Measurements from ENCODE around the gene NTHL1.

NTHL1 gene

DNA sequence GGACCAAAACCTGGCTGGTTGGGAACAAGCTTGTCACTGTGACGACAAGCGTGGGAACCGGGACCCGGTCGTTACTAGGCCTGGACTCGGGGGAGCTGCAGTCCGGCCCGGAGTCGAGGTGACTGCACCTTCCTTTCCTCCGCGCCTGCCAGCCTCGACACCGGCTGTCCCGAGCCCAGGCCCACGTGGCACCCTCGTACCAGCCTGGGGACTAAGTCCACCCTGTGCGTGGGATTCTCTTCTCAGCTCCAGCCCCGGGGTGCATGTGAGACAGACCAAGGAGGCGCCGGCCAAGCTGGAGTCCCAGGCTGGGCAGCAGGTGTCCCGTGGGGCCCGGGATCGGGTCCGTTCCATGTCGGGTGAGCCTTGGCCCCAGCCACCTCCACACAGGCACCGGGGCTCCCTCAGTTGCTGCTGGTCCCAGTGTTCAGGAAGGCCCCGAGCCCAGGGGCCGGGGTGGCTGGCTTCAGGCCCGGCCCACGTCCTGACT lies 31.7 kb upstream of the NTHL1 start:
- Mint-ChIP-seq H3K4me1 (ENCODE audit: low read depth) (no peaks in the 10 kb centered on the region), H3K9me3 (no peaks in the 10 kb centered on the region)
- intact Hi-C loops (cut with micrococcal nuclease): no loop called here

DNA sequence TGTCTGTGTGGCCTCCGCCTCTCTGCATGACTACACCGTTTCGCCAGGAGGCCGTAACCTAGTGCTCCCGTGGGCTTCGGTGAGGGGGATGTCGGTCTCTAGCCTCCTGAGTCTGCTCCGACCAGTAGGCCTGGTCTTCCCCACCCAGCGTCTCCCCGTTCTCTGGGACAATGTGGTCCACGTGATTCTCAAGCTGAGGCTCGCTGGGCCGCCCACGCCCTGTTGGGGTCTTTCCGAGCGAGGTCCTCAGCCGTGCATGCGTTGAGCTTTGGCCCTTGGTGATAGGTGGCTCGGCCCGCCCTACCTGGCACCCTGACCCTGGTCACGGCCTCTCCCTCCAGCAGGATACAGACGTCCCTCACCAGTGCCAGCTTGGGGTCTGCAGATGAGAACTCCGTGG lies 31.1 kb upstream of the NTHL1 start:
- intact Hi-C loops (cut with micrococcal nuclease): no loop called here
- no peaks in the 10 kb centered on the region for H3K27me3 Mint-ChIP-seq
- H3K27ac Mint-ChIP-seq: no peak overlapping the region
- H3K4me3 Mint-ChIP-seq: no peak overlapping the region
- peaks cover 100% of the 10 kb centered on the region for H3K36me3 Mint-ChIP-seq (ENCODE audit: low read depth)
- H3K4me1 Mint-ChIP-seq (ENCODE audit: low read depth): no peaks in the 10 kb centered on the region
- H3K9me3 Mint-ChIP-seq: no peaks in the 10 kb centered on the region

More for the DNA sequence above, 31.7 kb upstream of the NTHL1 start:
- no peak overlapping the region for H3K4me3 Mint-ChIP-seq
- H3K27ac Mint-ChIP-seq: no peak overlapping the region
- H3K27me3 Mint-ChIP-seq: no peaks in the 10 kb centered on the region
- peaks cover 100% of the 10 kb centered on the region for H3K36me3 Mint-ChIP-seq (ENCODE audit: low read depth)

DNA sequence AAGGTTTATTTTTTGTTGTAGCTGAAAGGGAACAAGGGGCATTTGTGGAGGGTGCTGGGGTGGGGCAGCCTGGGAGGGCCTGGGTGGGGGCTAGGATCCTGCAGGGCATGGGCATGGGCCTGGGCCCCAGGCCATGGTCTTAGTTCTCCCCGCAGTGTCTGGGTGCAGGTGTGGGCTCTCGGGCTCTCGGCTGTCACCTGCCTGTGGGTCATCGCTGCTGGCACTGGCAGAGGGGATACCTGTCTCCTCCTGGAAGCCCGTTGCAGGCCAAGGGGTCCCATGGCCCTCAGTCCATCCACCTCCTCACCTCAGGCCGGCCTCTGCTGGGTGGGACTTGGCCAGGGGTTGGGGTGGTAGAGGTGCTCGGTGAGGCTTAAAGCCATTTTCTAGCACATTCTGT lies 30.5 kb upstream of the NTHL1 start:
- Mint-ChIP-seq H3K4me3 (no peak overlapping the region), H3K9me3 (no peaks in the 10 kb centered on the region), H3K4me1 (ENCODE audit: low read depth) (no peaks in the 10 kb centered on the region), H3K36me3 (ENCODE audit: low read depth) (peaks cover 100% of the 10 kb centered on the region), H3K27me3 (no peaks in the 10 kb centered on the region), H3K27ac (no peak overlapping the region)
- intact Hi-C loops (cut with micrococcal nuclease): no loop called here

DNA sequence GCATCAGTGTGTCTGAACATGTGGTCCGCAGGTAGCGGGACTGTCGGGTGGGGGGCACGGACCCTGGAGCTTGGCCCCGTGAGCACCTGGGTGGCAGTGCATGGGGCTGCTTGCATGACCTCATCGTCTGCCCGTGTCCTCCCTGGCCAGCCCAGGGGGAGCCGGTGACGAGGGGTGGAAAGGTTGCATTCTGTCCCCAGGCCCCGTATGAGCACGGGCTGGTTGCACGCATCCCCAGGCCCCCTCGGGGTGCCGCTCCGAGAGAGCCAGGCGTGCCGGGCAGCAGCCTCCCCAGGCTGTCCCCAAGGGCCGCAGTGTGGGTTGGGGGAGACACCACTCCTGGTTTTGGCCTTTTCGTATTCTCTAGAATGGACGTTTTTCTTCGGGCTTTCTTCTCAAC lies 30.1 kb upstream of the NTHL1 start:
- intact Hi-C loops (cut with micrococcal nuclease): no loop called here
- H3K27ac Mint-ChIP-seq: no peak overlapping the region
- H3K36me3 Mint-ChIP-seq (ENCODE audit: low read depth): peaks cover 100% of the 10 kb centered on the region
- no peaks in the 10 kb centered on the region for H3K27me3 Mint-ChIP-seq
- H3K4me3 Mint-ChIP-seq: no peak overlapping the region
- H3K9me3 Mint-ChIP-seq: no peaks in the 10 kb centered on the region
- no peaks in the 10 kb centered on the region for H3K4me1 Mint-ChIP-seq (ENCODE audit: low read depth)

DNA sequence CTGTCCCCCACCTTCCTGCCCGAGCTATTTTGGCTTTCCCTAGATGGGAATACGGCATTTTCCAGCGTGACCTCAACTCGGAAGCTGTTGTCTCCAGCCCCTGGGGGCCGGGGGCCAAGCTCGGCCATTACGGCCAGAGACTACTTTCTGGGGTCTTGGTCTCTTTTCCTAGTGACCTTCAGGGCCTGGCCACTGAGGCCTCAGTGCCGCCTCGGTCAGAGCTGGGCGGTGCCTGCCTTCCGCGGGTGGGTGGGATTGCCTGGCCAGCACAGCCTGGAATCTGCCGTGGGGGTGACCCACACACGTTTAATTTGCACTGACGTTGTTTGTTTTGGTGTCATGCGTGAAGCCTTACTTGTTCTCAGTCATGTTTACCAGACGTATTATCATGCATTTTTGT lies 29.4 kb upstream of the NTHL1 start:
- Mint-ChIP-seq H3K9me3 (no peaks in the 10 kb centered on the region), H3K4me1 (ENCODE audit: low read depth) (no peaks in the 10 kb centered on the region), H3K4me3 (no peak overlapping the region), H3K27me3 (no peaks in the 10 kb centered on the region), H3K36me3 (ENCODE audit: low read depth) (peaks cover 100% of the 10 kb centered on the region), H3K27ac (no peak overlapping the region)
- intact Hi-C loops (cut with micrococcal nuclease): no loop called here

DNA sequence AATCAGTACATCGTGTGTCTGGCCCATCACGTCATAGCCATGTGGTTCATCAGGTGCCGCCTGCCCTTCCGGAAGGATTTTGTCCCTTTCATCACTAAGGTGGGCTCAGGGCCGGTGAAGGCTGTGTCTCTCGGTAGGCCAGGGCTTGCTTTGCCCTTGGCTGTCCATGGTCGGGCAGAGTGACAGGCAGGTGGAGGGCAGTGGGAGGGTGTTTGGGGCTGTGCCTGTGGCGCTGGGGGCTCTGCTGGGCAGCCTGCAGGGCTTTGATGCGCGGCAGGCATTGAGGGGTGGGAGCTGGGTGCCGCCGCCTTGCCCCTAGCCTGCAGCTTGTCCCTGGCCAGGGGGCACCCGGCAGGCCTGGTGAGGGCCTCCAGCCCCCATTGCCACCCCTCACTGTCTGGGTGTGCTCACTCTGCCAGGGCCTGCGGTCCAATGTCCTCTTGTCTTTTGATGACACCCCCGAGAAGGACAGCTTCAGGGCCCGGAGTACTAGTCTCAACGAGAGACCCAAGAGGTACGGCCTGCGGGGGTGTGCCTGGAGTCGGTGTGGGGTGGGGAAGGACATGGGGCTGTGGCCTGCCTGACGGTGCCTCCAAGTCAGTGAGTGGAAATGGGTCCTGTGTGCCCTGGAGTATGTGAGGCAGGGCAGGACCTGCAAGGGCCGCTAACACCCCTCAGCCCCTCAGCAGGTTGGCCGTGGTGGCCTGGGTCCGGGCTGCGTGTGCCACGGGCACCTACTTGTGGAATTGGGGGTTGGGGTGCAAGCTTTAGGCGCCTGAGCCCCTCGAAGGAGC lies 28.6 kb upstream of the NTHL1 start:
- Mint-ChIP-seq H3K27ac (no peak overlapping the region), H3K9me3 (no peaks in the 10 kb centered on the region), H3K27me3 (no peaks in the 10 kb centered on the region), H3K4me3 (no peak overlapping the region), H3K4me1 (ENCODE audit: low read depth) (no peaks in the 10 kb centered on the region), H3K36me3 (ENCODE audit: low read depth) (peaks cover 100% of the 10 kb centered on the region)
- intact Hi-C loops (cut with micrococcal nuclease): no loop called here

DNA sequence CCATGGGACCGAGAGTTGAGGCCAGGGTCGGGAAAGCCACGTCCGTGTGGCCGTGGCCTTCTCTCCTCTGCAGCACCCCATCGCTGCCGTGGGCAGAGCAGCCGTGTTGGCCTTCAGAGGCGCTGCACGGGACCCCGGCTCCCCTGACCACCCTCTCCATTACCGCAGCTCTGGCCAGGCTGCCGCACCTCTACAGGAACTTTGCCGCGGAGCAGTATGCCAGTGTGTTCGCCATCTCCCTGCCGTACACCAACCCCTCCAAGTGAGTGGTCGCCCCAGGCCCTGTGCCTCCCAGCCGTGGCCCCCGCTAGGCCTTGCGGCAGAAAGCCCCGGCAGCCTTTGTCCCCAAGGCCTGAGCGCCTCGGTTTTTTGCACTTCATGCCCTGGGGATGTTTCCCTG lies 28.0 kb upstream of the NTHL1 start:
- no peak overlapping the region for H3K27ac Mint-ChIP-seq
- no peaks in the 10 kb centered on the region for H3K4me1 Mint-ChIP-seq (ENCODE audit: low read depth)
- intact Hi-C loops (cut with micrococcal nuclease): no loop called here

DNA sequence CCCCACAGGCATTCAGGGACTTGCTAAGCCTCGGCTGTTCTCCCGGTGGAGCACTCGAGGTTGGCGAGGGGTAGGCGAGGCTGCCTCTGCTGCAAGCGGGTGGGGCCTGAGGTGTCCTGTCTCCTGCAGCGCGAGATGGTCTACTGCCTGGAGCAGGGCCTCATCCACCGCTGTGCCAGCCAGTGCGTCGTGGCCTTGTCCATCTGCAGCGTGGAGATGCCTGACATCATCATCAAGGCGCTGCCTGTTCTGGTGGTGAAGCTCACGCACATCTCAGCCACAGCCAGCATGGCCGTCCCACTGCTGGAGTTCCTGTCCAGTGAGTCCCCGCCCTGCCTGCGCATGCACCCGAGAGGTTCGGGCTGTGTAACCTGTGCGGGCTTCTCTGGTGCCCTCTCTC lies 26.4 kb upstream of the NTHL1 start:
- no peak overlapping the region for H3K4me3 Mint-ChIP-seq
- peaks cover 100% of the 10 kb centered on the region for H3K36me3 Mint-ChIP-seq (ENCODE audit: low read depth)
- no peaks in the 10 kb centered on the region for H3K9me3 Mint-ChIP-seq
- H3K4me1 Mint-ChIP-seq (ENCODE audit: low read depth): no peaks in the 10 kb centered on the region
- intact Hi-C loops (cut with micrococcal nuclease): no loop called here
- no peaks in the 10 kb centered on the region for H3K27me3 Mint-ChIP-seq
- no peak overlapping the region for H3K27ac Mint-ChIP-seq

More for the DNA sequence above, 28.0 kb upstream of the NTHL1 start:
- Mint-ChIP-seq H3K36me3 (ENCODE audit: low read depth) (peaks cover 100% of the 10 kb centered on the region), H3K9me3 (no peaks in the 10 kb centered on the region), H3K4me3 (no peak overlapping the region), H3K27me3 (no peaks in the 10 kb centered on the region)

DNA sequence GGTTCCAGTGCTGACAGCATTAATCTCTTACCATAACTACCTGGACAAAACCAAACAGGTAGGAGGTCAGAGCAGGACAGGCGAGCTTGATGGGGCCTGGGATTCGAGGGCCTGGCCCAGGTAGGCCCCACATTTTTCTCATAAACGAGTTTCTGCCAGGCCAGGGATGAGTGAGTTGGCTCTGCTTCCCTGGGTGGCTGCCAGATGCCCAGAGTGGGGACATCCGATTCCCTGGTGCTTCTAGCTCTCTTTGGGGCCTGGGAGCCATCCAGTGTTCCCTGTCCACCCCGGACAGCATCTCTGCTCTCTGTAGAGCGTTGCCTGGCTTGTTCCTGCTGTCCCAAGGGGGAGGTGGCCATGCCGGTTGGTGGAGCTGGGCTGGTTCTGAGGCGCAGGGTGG lies 25.3 kb upstream of the NTHL1 start:
- intact Hi-C loops (cut with micrococcal nuclease): no loop called here
- H3K9me3 Mint-ChIP-seq: no peaks in the 10 kb centered on the region
- peaks cover 100% of the 10 kb centered on the region for H3K36me3 Mint-ChIP-seq (ENCODE audit: low read depth)
- no peaks in the 10 kb centered on the region for H3K4me1 Mint-ChIP-seq (ENCODE audit: low read depth)
- no peaks in the 10 kb centered on the region for H3K27me3 Mint-ChIP-seq
- H3K4me3 Mint-ChIP-seq: no peak overlapping the region
- no peak overlapping the region for H3K27ac Mint-ChIP-seq

DNA sequence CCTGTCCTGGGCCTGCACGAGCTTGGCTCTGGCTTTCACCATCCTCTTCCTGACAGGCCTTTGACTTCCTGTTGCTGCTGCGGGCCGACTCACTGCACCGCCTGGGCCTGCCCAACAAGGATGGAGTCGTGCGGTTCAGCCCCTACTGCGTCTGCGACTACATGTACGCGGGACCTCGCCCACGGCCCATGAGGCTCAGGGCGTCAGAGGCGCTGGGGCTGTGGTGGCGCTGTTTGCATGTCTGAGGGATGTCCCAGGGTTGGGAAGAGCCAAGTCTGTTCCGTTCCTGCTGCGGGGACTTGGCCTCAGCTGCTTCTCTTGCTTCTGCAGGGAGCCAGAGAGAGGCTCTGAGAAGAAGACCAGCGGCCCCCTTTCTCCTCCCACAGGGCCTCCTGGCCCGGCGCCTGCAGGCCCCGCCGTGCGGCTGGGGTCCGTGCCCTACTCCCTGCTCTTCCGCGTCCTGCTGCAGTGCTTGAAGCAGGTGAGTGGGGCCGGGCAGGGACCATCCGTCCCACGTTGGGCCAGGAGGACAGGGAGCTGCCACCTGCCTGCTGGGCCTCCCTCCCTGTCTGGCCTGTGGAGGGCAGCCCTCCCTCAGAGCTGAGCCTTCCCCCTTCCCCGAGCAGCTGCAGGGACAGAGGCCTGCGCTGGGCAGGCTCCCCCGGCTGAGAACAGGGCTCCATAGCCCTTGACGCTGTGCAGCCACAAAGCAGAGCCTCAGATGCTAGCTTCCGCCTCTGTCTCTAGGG lies 24.0 kb upstream of the NTHL1 start:
- no peak overlapping the region for H3K4me3 Mint-ChIP-seq
- H3K9me3 Mint-ChIP-seq: no peaks in the 10 kb centered on the region
- H3K36me3 Mint-ChIP-seq (ENCODE audit: low read depth): peaks cover 100% of the 10 kb centered on the region
- intact Hi-C loops (cut with micrococcal nuclease): no loop called here
- H3K27ac Mint-ChIP-seq: no peak overlapping the region
- no peaks in the 10 kb centered on the region for H3K4me1 Mint-ChIP-seq (ENCODE audit: low read depth)
- H3K27me3 Mint-ChIP-seq: no peaks in the 10 kb centered on the region

DNA sequence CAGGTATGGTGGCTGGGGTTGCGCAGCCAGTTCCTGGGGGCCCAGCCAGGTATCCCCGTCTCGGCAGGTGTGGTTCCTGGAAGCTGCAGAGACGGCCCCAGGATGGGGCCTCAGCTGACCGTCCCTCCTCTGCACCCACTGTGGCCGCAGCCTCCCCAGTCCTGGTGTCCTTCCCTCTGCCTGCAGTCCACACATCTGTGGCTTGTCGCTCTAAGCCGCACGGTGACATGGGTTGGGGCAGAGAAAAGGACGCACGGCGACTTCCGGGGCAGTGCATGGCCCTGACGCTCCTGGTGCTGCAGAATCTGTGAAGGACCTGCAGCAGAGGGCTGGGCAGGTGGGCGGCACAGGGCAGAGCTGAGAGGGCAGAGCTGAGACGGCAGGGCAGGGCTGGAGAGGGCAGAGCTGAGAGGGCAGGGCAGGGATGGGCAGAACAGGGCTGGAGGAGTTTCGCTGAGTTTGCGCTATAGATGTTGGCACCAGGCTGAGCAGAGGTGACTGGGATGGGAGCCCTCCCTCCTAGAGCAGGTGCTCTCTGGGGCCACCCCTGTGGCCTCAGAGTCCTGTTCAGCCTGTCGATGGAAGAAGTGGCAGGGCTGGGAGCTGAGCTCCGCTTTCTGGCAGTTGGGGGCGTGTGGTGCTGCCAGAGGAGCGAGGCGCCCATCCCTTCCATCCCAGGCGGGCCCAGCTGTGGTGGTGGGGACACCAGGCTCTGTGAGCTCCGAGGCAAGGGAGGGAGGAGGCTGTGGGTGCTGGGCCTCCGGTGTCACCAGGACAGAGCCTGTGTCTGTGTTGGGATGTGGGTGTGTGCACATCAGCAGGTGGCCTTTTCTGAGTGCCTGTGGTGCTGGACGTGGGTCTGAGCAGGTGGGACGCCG lies 23.2 kb upstream of the NTHL1 start:
- Mint-ChIP-seq H3K9me3 (no peaks in the 10 kb centered on the region), H3K27ac (peak overlapping the region; percentile 3), H3K36me3 (ENCODE audit: low read depth) (peaks cover 100% of the 10 kb centered on the region), H3K4me1 (ENCODE audit: low read depth) (no peaks in the 10 kb centered on the region), H3K4me3 (no peak overlapping the region), H3K27me3 (no peaks in the 10 kb centered on the region)
- intact Hi-C loops (cut with micrococcal nuclease): no loop called here

DNA sequence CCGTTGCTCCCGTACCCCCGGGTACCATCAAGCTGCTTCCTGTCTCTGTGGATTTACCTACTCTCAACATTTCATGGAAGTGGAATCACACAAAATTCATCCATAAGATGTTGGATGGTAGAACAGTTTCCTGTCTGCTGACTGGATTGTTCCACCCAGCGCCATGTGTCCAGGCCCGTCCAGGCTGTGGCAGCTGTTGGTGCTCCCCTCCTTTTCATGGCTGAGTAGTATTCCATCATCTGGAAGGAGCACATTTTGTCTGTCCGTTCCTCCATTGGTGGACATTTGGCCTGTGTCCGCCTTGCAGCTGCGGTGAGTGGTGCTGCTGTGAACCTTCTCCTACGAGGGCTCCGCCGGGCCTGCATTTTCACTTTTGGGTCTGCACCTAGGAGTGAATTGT lies 18.5 kb upstream of the NTHL1 start:
- H3K9me3 Mint-ChIP-seq: no peaks in the 10 kb centered on the region
- no peaks in the 10 kb centered on the region for H3K27me3 Mint-ChIP-seq
- peaks cover 100% of the 10 kb centered on the region for H3K36me3 Mint-ChIP-seq (ENCODE audit: low read depth)
- intact Hi-C loops (cut with micrococcal nuclease): no loop called here
- H3K4me1 Mint-ChIP-seq (ENCODE audit: low read depth): no peaks in the 10 kb centered on the region
- no peak overlapping the region for H3K4me3 Mint-ChIP-seq
- H3K27ac Mint-ChIP-seq: no peak overlapping the region

DNA sequence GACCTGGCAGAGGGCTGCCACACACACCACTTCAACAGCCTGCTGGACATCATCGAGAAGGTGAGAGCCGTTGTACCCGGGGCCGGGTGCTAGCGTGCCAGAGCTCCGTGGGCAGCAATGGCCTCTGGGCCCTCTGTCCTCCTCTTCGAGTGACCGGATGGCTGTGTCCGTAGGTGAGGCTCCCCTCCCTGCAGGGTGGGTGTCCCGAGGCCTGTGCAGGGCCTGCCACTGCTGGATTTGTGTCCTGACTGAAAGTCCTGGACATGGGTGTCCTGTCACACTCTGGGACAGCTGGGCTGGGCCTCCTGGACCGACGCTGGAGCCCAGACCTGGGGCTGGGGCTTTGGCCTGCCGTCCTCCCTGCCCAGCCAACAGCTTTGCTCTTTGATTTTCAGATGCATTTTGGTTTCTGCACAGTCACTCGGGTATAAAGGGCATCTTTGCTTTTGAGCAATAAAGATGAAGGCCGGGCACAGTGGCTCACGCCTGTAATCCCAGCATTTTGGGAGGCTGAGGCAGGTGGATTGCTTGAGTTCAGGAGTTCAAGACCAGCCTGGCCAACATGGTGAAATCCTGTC lies 16.8 kb upstream of the NTHL1 start:
- H3K9me3 Mint-ChIP-seq: no peaks in the 10 kb centered on the region
- H3K27ac Mint-ChIP-seq: no peak overlapping the region
- no peak overlapping the region for H3K4me3 Mint-ChIP-seq
- H3K4me1 Mint-ChIP-seq (ENCODE audit: low read depth): no peaks in the 10 kb centered on the region
- peaks cover 100% of the 10 kb centered on the region for H3K36me3 Mint-ChIP-seq (ENCODE audit: low read depth)
- intact Hi-C loops (cut with micrococcal nuclease): no loop called here
- no peaks in the 10 kb centered on the region for H3K27me3 Mint-ChIP-seq
